Endometrial microvascular endothelial cells (primary cell): ENCODE measurements around the gene PFKFB3. TPM values are rescaled to one million over a fixed set of nuclear protein-coding genes. Genes with fewer than 3 reads are reported as not detected.
"Not testable (repeated sequence)": the region's sequence is repeated elsewhere in the genome, so short reads cannot be mapped to it uniquely, and the experiment has no call there.

Experiments used
- in situ Hi-C: cut with HindIII; loops from 2 replicates; pipeline ENCODE4 v1.10.0; 2017; ENCODE audit warnings: low sequenced_read_pairs, low pct_unique_long_range_greater_than_20kb; ENCODE audit errors: inconsistent ontology term
- total RNA-seq: library from RNA; depleted of rRNA; stranded (reverse); fragments of >200 nt; gene quantifications from one replicate; pipeline ENCODE4 v1.2.3, GENCODE V29; 2015; ENCODE audit errors: inconsistent ontology term

The PFKFB3 gene
- total RNA-seq, result 31.9 TPM

- in situ Hi-C loops, result no loop called here
Observed at GRCh38 chr10:6202684-6203330, at the start of gene PFKFB3. PFKFB3 (plus strand) TSS chr10:6202932; CDS start chr10:6203261, 329 bp downstream.

DNA sequence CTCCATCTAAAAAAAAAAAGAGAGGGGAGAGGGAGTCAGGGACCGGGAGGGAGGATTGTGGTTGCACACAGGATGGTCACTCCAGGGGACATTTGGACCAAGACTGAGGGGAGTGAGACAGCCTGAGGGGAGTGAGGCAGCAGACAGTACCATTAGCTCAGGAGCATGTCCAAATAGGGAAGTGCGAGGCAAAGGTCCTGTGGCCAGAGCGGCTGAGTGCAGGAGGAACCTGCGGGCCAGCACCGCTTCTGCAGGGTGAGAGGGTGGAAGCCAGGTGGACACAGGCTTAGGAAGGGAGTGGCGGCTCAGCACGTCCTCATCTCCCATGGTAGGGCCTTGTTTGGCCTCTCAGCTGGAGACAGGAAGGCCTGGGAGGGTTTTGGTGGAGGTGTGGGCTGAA lies 48.9 kb upstream of the PFKFB3 start:
- in situ Hi-C loops, result no loop called here

DNA sequence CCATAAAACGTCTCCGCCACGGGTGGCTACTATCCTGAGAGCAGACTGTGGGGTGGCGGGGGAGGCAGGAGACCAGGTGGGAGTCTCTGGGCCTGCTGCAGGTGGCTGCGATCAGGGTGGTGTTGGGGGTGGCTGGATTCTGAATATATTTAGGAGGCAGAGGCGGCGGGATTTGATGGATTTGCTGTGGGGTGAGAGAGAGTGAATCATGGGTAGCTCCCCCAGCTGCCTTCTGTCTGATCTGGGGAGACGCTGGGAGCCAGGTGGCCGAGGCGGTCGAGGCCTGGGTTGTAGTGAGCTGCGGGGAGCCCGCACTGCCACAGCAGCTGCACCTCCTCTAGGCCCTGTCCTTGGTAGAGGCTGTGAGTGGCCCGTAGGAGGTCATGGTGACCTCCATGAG lies 48.2 kb upstream of the PFKFB3 start:
- in situ Hi-C loops, result no loop called here

DNA sequence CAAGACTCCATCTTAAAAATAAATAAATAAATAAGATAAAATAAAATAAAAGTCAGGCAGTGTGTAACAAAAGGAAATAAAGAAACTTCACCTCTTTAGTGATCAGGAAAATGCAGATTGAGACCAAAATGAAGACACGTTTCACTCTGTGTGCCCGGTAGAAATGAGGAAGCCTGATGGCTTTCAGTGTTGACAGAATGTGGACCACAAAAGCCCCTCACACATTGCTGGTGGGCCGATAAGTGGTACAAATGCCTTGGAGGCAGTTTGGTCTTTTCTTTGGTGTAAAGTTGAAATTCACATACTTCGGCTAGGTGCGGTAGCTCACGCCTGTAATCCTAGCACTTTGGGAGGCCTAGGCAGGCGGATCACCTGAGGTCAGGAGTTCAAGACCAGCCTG lies 44.5 kb upstream of the PFKFB3 start:
- in situ Hi-C loops, result no loop called here

- in situ Hi-C loops, result no loop called here
Observed at GRCh38 chr10:6161921-6162320, 40.8 kb upstream of the PFKFB3 start.

GRCh38 chr10:6162589-6163356 lies 40.0 kb upstream of the PFKFB3 start:
- in situ Hi-C loops, result no loop called here

DNA sequence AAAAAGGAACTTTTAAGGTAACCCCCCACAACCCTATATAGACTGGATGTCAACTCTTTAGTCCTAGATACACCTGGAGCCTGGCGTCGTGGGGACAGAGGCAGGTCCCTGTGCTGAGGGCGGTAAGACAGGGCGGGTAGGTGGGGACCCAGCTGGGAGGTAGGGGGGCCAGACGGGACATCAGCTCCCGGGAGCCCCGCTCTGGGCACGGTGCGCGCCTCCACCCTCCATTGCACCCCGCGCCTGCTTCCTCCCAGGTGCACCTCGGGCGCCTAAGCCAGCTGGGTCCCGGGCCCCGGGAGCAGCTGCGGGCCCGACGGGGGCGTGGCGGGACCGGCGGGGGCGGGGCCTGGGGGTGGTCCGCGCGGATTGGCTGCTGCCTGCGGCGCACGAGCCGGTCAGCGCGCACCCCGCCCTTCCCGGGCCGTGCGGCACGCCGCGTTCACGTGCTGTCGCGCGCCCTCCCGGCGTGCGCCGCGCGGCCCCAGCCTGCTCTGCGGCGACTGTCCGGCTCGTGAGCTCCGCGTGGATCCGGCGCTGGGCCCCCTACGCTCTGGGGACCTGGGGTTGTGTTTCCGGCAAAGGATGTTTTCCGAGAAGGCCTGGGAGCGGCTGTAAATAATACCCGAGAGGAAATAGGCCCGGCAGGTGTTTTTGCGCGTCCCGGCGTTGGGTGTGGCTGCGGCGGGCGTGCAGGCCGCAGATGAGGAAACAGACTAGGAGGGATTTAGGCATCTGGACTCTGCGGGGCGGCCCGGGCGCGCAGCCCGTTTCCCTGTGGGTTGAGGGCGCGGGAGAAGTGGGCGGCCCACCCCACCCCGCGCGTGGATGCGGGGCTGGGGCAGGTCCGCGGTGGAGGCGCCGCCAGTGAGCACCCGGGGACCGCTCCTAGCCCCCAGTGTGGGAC lies 39.1 kb upstream of the PFKFB3 start:
- in situ Hi-C loops, result no loop called here

DNA sequence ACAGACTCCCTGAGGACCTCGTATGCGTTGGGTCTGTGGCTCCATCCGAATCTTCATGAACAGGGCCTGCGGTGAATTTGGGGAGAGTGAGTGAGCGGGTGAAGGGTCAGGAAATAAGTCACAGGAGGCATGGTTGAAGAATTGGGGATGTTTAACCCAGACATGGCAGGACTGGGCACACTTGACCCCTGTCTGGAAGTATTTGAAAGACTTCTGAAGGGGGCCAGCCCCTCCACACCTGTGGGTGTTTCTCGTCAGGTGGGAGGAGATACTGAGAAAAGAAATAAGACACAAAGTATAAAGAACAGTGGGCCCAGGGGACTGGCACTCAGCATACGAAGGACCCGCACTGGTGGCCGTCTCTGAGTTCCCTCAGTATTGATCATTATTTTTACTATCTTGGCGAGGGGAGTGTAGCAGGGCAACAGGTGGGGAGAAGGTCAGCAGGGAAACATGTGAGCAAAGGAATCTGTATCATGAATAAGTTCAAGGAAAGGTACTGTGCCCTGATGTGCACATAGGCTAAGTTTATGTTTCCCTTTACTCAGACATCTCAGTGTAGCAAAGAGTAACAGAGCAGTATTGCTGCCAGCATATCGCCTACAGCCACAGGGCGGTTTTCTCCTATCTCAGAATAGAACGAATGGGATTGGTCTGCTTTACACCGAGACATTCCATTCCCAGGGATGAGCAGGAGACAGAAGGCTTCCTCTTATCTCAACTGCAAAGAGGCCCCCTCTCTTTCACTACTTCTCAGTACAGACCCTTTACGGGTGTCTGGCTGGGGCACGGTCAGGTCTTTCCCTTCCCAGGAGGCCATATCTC lies 38.2 kb upstream of the PFKFB3 start:
- in situ Hi-C loops, result no loop called here

GRCh38 chr10:6165221-6165725 lies 37.5 kb upstream of the PFKFB3 start:
- in situ Hi-C loops, result no loop called here

GRCh38 chr10:6165933-6166332 lies 36.8 kb upstream of the PFKFB3 start:
- in situ Hi-C loops, result not testable (repeated sequence)

GRCh38 chr10:6167456-6167855 lies 35.3 kb upstream of the PFKFB3 start:
- in situ Hi-C loops, result no loop called here

DNA sequence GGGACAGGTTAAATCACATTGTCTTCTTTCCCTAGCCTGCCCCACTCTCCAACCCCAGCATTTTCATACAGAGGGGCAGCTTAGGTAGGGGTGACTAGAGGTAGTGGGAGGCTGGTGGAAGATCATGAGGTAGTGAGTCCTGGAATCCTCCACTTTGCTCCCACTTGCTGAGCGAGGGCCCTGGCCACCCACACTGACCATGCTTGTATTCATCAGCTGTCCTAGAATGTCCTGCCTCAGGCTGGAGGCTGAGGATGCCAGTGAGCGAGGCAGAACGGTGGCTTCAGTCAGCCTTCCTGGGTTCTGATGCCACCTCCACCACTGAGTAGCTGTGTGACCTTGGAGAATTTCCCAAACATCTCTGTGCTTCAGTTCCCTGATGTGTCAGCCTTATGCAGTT lies 34.6 kb upstream of the PFKFB3 start:
- in situ Hi-C loops, result no loop called here

- in situ Hi-C loops, result no loop called here
Observed at GRCh38 chr10:6170638-6171037, 32.1 kb upstream of the PFKFB3 start.

DNA sequence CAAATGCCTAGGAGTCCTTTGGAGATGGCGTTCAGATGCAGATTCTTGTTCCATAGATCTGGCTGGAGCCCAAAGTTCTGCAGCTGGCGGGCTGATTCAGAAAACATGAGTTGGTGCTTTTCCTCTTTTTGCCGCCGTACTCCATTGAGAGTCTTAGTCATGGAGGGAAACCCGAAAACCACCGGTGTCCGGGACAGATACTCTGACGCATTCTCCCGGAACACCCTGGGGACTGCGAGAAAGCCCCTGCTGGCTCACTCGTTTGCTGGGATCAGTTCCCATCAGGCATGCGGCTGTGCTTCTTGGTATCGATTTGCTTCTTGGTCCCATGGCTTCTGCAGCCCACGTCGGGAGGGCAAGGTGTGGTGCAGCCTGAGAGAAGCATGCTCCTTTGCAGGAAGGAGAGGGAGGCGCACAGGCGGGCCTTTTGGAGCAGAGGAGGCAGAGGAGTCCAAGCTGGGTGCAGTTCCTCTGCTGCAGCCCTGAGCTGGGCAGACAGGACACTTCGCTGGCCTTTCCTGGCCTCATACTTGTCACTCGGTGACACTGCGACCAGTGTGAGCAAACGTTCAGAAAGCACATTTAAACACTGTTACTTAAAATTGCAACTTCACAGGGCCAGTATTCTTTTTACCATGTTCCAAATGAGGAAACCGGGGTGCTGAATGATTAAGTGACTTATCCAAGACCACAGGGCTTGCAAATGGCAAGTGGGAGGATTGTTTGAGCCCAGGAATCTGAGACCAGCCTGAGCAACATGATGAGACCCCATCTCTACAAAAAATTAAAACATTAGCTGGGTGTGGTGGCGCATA lies 30.6 kb upstream of the PFKFB3 start:
- in situ Hi-C loops, result no loop called here

DNA sequence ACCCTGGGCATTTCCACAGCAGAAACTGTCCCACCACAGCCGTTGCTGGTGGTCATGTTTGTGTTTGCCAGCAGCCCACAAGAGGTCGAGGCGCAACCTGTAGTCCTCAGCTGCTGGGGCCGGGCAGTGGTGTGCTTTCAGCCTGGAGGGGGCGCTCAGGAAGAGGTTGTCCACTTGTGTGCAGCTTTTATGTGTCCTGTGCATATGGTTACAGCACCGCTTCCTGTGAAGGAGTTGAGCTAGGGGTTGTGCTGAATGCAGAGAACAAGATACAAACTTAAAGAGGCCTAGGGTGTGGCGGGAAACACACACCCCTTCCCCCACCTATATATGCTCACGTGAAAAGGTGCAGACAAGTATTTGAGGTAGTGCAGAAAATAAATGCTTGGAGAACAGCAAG lies 29.5 kb upstream of the PFKFB3 start:
- in situ Hi-C loops, result no loop called here

DNA sequence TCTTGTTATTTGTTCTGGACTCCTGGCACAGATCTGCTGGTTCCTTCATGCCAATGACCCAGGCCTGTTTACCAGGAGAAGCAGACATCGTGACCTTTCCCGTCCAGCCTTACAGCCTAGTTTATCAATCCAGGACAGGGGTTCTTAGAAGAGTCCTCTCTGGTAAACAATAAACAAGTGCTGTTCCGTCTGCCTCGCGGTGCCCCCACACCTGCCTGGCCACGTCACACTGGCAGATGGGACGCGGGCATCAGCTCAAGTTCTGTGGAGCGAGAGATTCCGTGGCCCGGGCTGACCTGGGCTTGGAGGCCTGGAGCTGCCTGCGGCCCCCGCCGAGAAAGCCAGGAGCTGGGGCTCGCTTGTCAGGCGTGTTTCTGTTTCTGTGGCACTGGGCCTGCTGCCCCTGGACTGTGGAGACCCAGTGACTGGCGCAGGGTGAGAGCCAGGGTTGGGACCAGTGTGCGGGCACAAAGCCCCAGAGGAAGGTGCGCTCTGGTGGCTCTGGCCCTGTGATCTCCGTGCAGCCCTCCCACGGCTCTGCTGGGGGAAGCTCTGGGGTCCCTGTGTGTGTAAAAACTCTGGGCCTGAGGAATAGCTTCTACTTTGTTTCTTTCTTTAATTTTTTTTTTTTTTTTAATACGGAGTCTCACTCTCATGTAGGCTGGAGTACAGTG lies 28.4 kb upstream of the PFKFB3 start:
- in situ Hi-C loops, result no loop called here

DNA sequence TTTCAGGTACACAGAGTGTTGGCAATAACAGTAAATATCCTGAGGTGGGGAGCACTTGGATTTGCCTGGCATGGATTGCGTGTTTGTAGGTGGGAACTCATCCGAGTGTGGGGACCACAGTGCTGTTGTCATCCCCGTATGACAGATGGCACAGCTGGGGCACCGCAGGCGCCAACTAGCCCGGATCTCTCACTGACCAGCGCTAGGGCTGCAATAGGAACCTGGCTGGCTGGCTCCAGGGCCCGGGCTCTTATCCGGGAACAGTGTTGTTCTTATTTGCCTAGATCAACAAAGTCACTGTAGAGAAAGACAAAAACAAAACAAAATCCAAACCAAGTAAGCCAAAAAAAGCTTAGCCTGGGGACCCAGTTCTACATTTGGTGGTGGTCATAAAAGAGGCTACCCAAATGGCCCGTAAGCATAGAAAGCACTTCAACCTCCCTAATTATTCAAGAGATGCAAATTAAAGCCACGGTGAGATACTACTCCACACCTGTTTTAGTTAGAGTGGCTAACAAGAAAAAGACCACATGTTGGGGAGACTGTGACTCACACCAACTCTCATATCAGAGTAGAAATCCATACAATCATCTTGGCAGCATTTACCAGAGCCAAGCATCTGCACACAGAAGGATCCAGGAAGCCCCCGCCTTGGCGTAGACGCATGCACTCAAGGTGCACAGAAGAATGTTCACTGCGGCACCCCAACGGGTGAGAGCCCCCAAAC lies 27.2 kb upstream of the PFKFB3 start:
- in situ Hi-C loops, result no loop called here
